ENCODE results near the gene MON2.

Gene MON2

GRCh38 chr12:62618930-62619329 is 152.3 kb downstream of the MON2 start:
- DNase-seq (ENCODE audit: low read depth) = no peak

DNA sequence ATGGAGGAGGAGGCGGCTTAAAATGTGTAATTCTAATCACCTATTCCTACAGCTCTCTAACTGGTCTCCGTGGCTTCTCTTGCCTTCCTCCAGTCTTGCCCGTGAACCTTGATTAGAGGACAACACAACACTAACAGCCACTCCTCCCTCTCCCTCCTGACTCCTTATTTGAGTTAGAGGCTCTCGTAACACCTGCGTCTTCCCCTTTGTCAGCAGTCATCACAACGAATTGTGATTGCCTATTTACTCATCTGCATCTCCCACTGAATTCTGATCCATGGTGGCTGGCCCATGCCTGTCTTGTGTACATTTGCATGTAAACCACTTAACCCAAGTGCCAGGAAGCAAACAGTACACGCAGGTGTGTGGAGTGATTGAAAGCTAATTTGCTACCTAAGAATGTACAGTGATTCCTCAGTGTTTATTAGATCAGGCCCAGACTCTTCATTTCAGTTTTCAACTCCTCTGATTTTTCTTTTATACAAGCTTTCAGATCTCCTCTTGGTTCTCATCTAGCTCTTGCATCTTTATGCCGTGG is 154.5 kb downstream of the MON2 start:
- DNase-seq (ENCODE audit: low read depth) = no peak

DNA sequence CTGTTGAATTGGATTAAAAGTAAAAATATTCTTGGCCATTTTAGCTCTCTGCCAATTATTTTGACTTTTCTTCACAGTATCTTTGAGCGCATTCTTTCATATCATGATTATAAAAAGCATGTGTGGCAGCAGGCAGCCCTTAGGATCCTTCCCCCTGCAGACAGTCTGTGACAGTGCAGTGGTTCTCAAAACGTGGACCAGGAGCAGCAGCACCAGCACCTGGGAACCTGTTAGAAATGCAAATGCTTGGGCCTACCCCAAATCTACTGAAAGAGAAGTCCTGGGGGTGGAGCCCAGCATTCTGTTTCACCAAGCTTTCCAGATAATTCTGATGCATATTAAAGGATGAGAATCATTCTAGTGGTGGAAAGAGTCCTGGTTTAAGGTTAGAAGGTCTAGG is 155.6 kb downstream of the MON2 start:
- DNase-seq (ENCODE audit: low read depth) = no peak

- DNase-seq (ENCODE audit: low read depth) = no peak
Measured at GRCh38 chr12:62625228-62625627, 158.6 kb downstream of the MON2 start.

DNA sequence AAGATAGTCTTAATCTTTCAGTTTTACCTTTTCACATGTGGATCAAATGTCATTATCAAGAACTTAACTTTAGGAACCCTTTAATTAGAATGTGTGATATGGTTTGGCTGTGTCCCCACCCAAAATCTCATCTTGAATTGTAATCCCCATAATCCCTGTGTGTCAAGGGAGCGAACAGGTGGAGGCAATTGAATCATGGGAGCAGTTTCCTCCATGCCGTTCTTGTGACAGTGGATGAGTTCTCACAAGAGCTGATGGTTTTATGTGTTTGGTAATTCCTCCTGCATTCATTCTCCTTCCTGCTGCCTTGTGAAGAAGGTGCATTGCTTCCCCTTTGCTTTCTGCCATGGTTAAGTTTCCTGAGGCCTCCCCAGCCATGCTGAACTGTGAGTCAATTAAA is 160.6 kb downstream of the MON2 start:
- no peak for DNase-seq (ENCODE audit: low read depth)

- DNase-seq (ENCODE audit: low read depth) = no peak
Measured at GRCh38 chr12:62629413-62629812, 162.8 kb downstream of the MON2 start.

GRCh38 chr12:62629971-62630739 is 163.5 kb downstream of the MON2 start:
- no peak for DNase-seq (ENCODE audit: low read depth)

DNA sequence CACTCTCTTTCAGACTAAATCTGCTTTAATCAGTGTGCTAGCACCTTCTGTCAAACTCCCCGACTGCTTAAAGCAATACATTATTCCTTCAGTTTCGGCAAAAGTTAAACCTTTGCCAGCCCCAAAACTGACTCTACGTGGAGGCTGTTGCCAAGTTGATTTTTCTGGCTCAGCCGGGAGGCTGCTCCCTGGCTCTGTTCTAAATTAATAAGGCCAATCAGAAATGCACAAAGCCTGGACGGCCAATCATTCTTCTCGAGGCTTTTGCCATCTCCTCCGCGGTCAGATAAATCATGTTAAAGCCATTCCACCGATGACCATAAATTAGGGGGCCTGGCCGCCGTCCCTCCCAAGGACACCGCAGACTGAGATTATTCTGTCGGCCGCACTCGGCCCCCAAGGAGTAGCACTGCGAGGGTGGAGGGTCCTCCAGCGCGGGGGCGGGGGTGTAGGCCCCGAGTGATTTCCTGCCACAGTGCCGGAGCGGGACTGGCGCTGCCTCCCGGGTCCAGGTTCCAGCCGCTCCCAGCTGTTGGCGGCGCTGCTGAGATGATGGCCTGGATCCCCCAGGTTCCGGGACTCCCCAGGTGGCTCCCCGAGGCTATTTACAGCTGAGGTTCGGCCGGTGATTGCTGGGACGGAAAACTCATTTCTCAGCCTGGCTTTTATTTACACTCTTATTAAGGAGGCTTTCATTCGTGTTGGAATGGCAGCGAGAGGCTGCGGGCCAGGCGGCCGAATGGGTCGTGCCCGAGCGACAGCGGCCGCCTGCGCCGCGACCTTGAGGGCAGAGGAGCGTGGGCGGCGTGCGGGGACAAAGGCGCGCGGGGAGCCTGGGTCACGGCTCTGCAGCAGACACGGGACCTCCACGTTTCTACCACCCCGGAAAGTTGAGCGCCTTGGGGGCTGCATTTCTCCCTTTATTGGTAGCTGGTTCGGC is 165.1 kb downstream of the MON2 start:
- DNase-seq (ENCODE audit: low read depth) = peak; percentile 82

GRCh38 chr12:62632411-62632918 is 165.8 kb downstream of the MON2 start:
- DNase-seq (ENCODE audit: low read depth) = peak; percentile 45

- no peak for DNase-seq (ENCODE audit: low read depth)
Measured at GRCh38 chr12:62635649-62636048, 169.0 kb downstream of the MON2 start.

DNA sequence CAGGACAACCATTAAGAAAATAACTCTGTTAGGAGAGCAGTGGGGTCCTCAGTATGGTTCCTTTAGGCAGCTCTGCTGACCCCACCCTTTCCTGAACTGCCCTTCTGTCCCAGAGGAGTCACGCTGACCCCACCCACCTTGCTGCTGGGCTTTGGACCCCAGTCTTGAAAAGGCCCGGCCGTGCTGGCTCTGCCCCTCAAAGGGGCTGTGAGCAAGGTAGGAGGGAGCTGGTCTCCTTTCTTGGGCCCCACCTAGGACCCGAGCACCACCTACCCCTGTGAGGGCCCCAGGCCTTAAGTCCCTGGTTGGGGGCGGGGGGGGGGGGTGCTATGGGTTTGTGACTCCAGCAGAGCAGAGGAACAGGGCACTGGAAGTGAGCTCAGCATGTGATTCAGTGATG is 171.1 kb downstream of the MON2 start:
- DNase-seq (ENCODE audit: low read depth) = no peak

DNA sequence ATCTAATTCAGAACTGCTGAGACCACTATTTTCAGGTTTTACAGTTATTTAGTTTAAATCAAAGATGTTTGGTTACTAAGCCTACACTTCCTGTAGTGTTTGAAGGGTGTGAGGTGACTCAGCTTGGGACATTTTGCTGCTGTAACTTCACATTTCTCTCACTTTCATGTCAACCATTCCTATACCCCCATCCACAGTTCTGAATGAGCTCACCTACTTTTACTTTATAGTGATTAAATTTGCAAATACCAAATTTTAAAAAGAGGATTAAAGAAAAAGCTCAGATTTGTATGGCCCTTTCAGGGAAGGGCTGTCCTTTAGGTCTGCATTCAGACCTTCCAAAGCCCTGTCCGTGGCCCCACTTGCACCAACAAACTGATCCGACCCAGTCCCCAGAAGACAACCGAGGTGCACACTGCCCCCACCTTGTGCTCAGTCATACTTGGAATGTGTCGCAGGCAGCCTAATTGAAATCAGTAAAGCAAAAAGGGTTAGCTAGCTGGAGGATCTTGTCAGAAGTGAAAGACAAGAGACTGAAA is 174.4 kb downstream of the MON2 start:
- DNase-seq (ENCODE audit: low read depth) = no peak

DNA sequence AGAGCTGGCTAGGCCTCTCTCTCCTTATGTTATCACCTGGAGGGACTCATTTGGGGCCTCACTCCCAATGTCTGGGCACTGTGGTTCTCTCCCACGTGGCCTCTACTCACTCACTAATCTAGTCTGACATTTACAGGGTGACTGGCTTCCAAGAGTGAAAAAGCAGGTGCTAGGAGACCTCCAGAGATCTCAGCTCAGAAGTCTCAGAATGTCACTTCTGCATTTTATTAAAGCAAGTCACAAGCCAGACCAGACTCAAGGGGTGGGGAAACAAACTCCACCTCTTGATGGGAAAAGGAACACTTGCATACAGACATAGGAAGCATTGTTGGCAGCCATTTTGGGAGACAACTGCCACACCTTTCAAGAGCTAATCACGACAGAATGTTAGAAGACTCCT is 175.9 kb downstream of the MON2 start:
- DNase-seq (ENCODE audit: low read depth) = no peak

DNA sequence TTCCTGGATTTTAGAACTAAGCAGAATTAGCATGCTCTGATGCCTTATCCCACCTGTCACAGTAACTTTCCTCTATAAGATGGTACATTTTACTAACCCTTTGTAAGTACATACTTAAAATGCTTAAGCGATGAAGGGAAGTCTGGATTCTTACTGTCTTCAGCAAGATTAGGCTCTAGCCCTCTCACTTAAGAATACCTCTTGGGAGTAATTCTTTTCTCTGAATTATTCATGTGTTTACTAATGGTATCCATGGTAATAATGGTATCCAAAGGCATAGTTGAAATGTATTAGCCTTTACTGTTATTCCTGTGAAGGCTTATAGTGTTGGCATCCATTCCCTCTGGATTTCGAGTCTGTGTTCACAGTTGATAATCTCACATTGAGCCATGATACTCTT is 176.9 kb downstream of the MON2 start:
- no peak for DNase-seq (ENCODE audit: low read depth)

DNA sequence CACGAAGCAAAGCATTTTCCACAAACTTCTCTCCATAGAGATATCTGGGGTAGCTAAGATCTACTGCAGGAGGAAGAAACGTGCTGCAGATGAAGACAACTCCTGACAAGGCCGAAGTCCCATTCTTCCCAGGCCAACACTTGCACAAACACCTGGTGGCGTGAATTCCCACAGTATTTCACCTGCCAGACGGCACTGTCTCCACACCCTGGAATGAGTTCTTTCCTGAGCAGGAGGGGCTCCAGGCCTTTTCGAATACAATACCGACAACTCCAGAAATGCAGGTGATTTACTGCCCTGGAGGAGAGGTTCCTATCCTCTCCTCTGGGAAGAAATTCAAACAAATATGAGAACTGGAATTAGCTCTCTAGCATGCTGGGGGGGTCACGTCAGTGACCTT is 179.9 kb downstream of the MON2 start:
- no peak for DNase-seq (ENCODE audit: low read depth)

- DNase-seq (ENCODE audit: low read depth) = no peak
Measured at GRCh38 chr12:62647586-62647985, 181.0 kb downstream of the MON2 start.

- no peak for DNase-seq (ENCODE audit: low read depth)
Measured at GRCh38 chr12:62649412-62650138, 182.9 kb downstream of the MON2 start.
